Measurements from ENCODE around the gene CDK3. TPM values are rescaled to one million over a fixed set of nuclear protein-coding genes. Genes with fewer than 3 reads are reported as not detected.
A peak's percentile ranks its signal among the peaks of the same experiment; 100 is the strongest.
"Not testable (repeated sequence)": the region's sequence is repeated elsewhere in the genome, so short reads cannot be mapped to it uniquely, and the experiment has no call there.

Gene CDK3
- total RNA-seq, 5 donors from 2014 or later (not counting 1 experiment from before 2014, with no cell fraction given): 7.5 to 12.1 (median 9.0) TPM

DNA sequence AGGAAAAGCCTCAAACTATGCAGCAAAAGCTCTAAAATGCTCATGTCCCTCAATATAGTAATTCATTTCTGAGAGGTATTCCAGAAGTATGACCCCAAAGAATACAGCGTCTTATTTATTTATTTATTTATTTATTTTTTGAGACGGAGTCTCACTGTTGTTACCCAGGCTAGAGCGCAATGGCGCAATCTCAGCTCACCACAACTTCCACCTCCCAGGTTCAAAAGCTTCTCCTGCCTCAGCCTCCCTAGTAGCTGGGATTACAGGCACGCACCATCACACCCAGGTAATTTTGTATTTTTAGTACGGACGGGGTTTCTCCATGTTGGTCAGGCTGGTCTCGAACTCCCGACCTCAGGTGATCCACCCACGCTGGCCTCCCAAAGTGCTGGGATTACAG is 31.6 kb upstream of the CDK3 start:
- H3K27me3 ChIP-seq (replicated peaks in 1 of 2; ENCODE audit: control insufficient read depth in 2 of 2, extremely low read depth in 1 of 2, insufficient read depth in 2 of 2, low read length in 1 of 2); H3K4me3 Mint-ChIP-seq; H3K4me1 ChIP-seq (ENCODE audit: control insufficient read depth in 1 of 2, extremely low read depth in 1 of 2, insufficient read depth in 2 of 2, low read length in 2 of 2); H3K27me3 Mint-ChIP-seq; ATAC-seq (replicated peaks in 1 of 4); H3K9me3 ChIP-seq; DNase-seq; H3K27ac Mint-ChIP-seq; H3K27ac ChIP-seq (ENCODE audit: low read length); H3K9me3 Mint-ChIP-seq; H3K4me3 ChIP-seq (ENCODE audit: control insufficient read depth in 1 of 2, extremely low read depth in 1 of 2, low read length in 1 of 2): not testable (repeated sequence)
- Mint-ChIP-seq H3K4me1 (peaks cover 18 to 23% (median 18%) of the 10 kb centered on the region in 3 donors), H3K36me3 (peaks cover 18% of the 10 kb centered on the region)
- CTCF ChIA-PET: interaction anchor here in 1 of 2 donors (0.7 kb wide), 1 partner anchor 38 kb away, joined by 3 read pairs; no protein-coding TSS in a partner anchor
- peaks cover 0 to 16% of the 10 kb centered on the region in 2 donors for H3K36me3 ChIP-seq (ENCODE audit: control insufficient read depth in 2 of 2, extremely low read depth in 1 of 2, insufficient read depth in 1 of 2, low read length in 1 of 2)
- 100% methylated on average over 1 of the region's 10 CpGs for WGBS (ENCODE audit: insufficient coverage)
- POLR2A ChIA-PET: interaction anchor here in 1 of 2 donors (0.7 kb wide), 1 partner anchor 1258 kb away, joined by 4 read pairs; no protein-coding TSS in a partner anchor

GRCh38 chr17:75970011-75970523 is 30.6 kb upstream of the CDK3 start:
- Histone ChIP-seq H3K27ac (ENCODE audit: low read length) (no peak overlapping the region), H3K27me3 (replicated peaks in 1 of 2; ENCODE audit: control insufficient read depth in 2 of 2, extremely low read depth in 1 of 2, insufficient read depth in 2 of 2, low read length in 1 of 2) (no peaks in the 10 kb centered on the region), H3K36me3 (ENCODE audit: control insufficient read depth in 2 of 2, extremely low read depth in 1 of 2, insufficient read depth in 1 of 2, low read length in 1 of 2) (peaks cover 0 to 16% of the 10 kb centered on the region in 2 donors), H3K4me3 (ENCODE audit: control insufficient read depth in 1 of 2, extremely low read depth in 1 of 2, low read length in 1 of 2) (no peak overlapping the region), H3K4me1 (ENCODE audit: control insufficient read depth in 1 of 2, extremely low read depth in 1 of 2, insufficient read depth in 2 of 2, low read length in 2 of 2) (no peaks in the 10 kb centered on the region), H3K9me3 (no peaks in the 10 kb centered on the region)
- Mint-ChIP-seq H3K36me3 (peaks cover 15% of the 10 kb centered on the region), H3K27me3 (no peaks in the 10 kb centered on the region), H3K4me1 (peaks cover 18 to 23% (median 23%) of the 10 kb centered on the region in 3 donors), H3K27ac (no peak overlapping the region), H3K4me3 (no peak overlapping the region), H3K9me3 (no peaks in the 10 kb centered on the region)
- WGBS (ENCODE audit: insufficient coverage): 83% methylated on average over 3 of the region's 4 CpGs
- ChIA-PET POLR2A (interaction anchor here in 1 of 2 donors (0.7 kb wide), 1 partner anchor 18 kb away, joined by 5 read pairs; no protein-coding TSS in a partner anchor), CTCF (no interaction called here)
- ATAC-seq (replicated peaks in 1 of 4) (no peak), DNase-seq (no peak)

GRCh38 chr17:75970626-75971025 is 30.0 kb upstream of the CDK3 start:
- ATAC-seq (replicated peaks in 1 of 4): no peak
- 100% methylated on average over 4 of the region's 7 CpGs for WGBS (ENCODE audit: insufficient coverage)
- no peak for DNase-seq
- CTCF ChIA-PET: no interaction called here
- H3K27ac ChIP-seq (ENCODE audit: low read length): no peak overlapping the region
- H3K4me1 Mint-ChIP-seq: peaks cover 22 to 26% (median 25%) of the 10 kb centered on the region in 3 donors
- H3K27me3 Mint-ChIP-seq: no peaks in the 10 kb centered on the region
- no peaks in the 10 kb centered on the region for H3K9me3 ChIP-seq
- peaks cover 15% of the 10 kb centered on the region for H3K36me3 Mint-ChIP-seq
- peaks cover 0 to 16% of the 10 kb centered on the region in 2 donors for H3K36me3 ChIP-seq (ENCODE audit: control insufficient read depth in 2 of 2, extremely low read depth in 1 of 2, insufficient read depth in 1 of 2, low read length in 1 of 2)
- no peaks in the 10 kb centered on the region for H3K9me3 Mint-ChIP-seq
- POLR2A ChIA-PET: no interaction called here
- H3K27ac Mint-ChIP-seq: no peak overlapping the region
- no peaks in the 10 kb centered on the region for H3K4me1 ChIP-seq (ENCODE audit: control insufficient read depth in 1 of 2, extremely low read depth in 1 of 2, insufficient read depth in 2 of 2, low read length in 2 of 2)
- H3K4me3 ChIP-seq (ENCODE audit: control insufficient read depth in 1 of 2, extremely low read depth in 1 of 2, low read length in 1 of 2): no peak overlapping the region
- no peaks in the 10 kb centered on the region for H3K27me3 ChIP-seq (replicated peaks in 1 of 2; ENCODE audit: control insufficient read depth in 2 of 2, extremely low read depth in 1 of 2, insufficient read depth in 2 of 2, low read length in 1 of 2)
- H3K4me3 Mint-ChIP-seq: no peak overlapping the region

GRCh38 chr17:75975187-75975586 is 25.5 kb upstream of the CDK3 start:
- POLR2A ChIA-PET; H3K27me3 ChIP-seq (replicated peaks in 1 of 2; ENCODE audit: control insufficient read depth in 2 of 2, extremely low read depth in 1 of 2, insufficient read depth in 2 of 2, low read length in 1 of 2); H3K4me3 Mint-ChIP-seq; H3K27me3 Mint-ChIP-seq; H3K27ac Mint-ChIP-seq; H3K27ac ChIP-seq (ENCODE audit: low read length); ATAC-seq (replicated peaks in 1 of 4); H3K9me3 Mint-ChIP-seq; H3K4me3 ChIP-seq (ENCODE audit: control insufficient read depth in 1 of 2, extremely low read depth in 1 of 2, low read length in 1 of 2); H3K36me3 Mint-ChIP-seq; DNase-seq; H3K9me3 ChIP-seq: not testable (repeated sequence)
- Histone ChIP-seq H3K4me1 (ENCODE audit: control insufficient read depth in 1 of 2, extremely low read depth in 1 of 2, insufficient read depth in 2 of 2, low read length in 2 of 2) (peaks cover 5 to 12% of the 10 kb centered on the region in 2 experiments), H3K36me3 (ENCODE audit: control insufficient read depth in 2 of 2, extremely low read depth in 1 of 2, insufficient read depth in 1 of 2, low read length in 1 of 2) (peaks cover 0 to 10% of the 10 kb centered on the region in 2 donors)
- 100% methylated on average over 1 of the region's 6 CpGs for WGBS (ENCODE audit: insufficient coverage)
- CTCF ChIA-PET: interaction anchor here in 1 of 2 donors (0.7 kb wide), 1 partner anchor 289 kb away, joined by 3 read pairs; no protein-coding TSS in a partner anchor
- H3K4me1 Mint-ChIP-seq: peaks cover 45 to 54% (median 49%) of the 10 kb centered on the region in 3 donors

- peaks cover 5 to 17% of the 10 kb centered on the region in 2 experiments for H3K4me1 ChIP-seq (ENCODE audit: control insufficient read depth in 1 of 2, extremely low read depth in 1 of 2, insufficient read depth in 2 of 2, low read length in 2 of 2)
- ATAC-seq (replicated peaks in 1 of 4): no peak
- Mint-ChIP-seq H3K36me3 (peaks cover 9% of the 10 kb centered on the region), H3K27ac (peak overlapping the region in 1 of 2 donors; percentile 20), H3K9me3 (no peaks in the 10 kb centered on the region), H3K27me3 (no peaks in the 10 kb centered on the region), H3K4me3 (no peak overlapping the region), H3K4me1 (peaks cover 48 to 56% (median 51%) of the 10 kb centered on the region in 3 donors)
- DNase-seq: no peak
- WGBS (ENCODE audit: insufficient coverage): no CpG with 5 or more reads among the region's 5 CpGs
- no peaks in the 10 kb centered on the region for H3K9me3 ChIP-seq
- H3K4me3 ChIP-seq (ENCODE audit: control insufficient read depth in 1 of 2, extremely low read depth in 1 of 2, low read length in 1 of 2): no peak overlapping the region
- H3K27ac ChIP-seq (ENCODE audit: low read length): no peak overlapping the region
- peaks cover 0 to 7% of the 10 kb centered on the region in 2 donors for H3K36me3 ChIP-seq (ENCODE audit: control insufficient read depth in 2 of 2, extremely low read depth in 1 of 2, insufficient read depth in 1 of 2, low read length in 1 of 2)
- no peaks in the 10 kb centered on the region for H3K27me3 ChIP-seq (replicated peaks in 1 of 2; ENCODE audit: control insufficient read depth in 2 of 2, extremely low read depth in 1 of 2, insufficient read depth in 2 of 2, low read length in 1 of 2)
- ChIA-PET POLR2A (no interaction called here), CTCF (interaction anchor here in 1 of 2 donors (0.7 kb wide), 1 partner anchor 289 kb away, joined by 3 read pairs; no protein-coding TSS in a partner anchor)
Measured at GRCh38 chr17:75975757-75976174, 24.9 kb upstream of the CDK3 start.

DNA sequence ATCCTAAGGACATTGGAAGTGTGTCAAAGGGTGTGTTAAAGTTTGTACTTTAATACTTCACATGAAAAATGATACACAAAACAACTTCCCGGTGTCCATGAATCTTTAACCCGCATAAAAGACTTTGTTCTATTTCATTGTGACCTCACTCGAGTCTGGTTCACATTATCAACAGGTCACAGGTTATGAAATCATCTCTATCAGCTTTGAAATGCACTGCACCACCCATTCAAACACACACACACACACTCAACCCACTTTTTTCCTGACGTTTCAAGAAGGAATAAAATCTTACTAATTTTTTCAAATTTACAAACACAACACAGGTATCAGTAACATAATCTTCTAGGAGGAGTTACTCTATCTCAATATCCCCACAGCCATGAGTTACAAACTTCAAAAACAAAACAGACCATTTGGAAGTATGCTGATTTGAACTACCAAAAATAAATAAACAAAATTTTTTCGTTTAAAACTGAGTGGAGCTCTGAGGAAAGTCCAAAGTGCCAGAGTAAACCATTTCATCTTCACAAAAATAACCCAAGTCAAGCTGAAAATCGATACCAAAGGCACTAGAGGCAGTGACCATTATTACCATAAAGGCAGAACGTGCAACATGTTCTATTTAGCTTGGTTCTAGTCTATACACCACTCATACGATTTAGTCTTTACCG is 24.3 kb upstream of the CDK3 start:
- Histone ChIP-seq H3K4me1 (ENCODE audit: control insufficient read depth in 1 of 2, extremely low read depth in 1 of 2, insufficient read depth in 2 of 2, low read length in 2 of 2) (peaks cover 5 to 18% of the 10 kb centered on the region in 2 experiments), H3K9me3 (no peaks in the 10 kb centered on the region), H3K27me3 (replicated peaks in 1 of 2; ENCODE audit: control insufficient read depth in 2 of 2, extremely low read depth in 1 of 2, insufficient read depth in 2 of 2, low read length in 1 of 2) (no peaks in the 10 kb centered on the region), H3K27ac (ENCODE audit: low read length) (no peak overlapping the region), H3K4me3 (ENCODE audit: control insufficient read depth in 1 of 2, extremely low read depth in 1 of 2, low read length in 1 of 2) (no peak overlapping the region), H3K36me3 (ENCODE audit: control insufficient read depth in 2 of 2, extremely low read depth in 1 of 2, insufficient read depth in 1 of 2, low read length in 1 of 2) (peaks cover 0 to 7% of the 10 kb centered on the region in 2 donors)
- Mint-ChIP-seq H3K36me3 (peaks cover 9% of the 10 kb centered on the region), H3K9me3 (no peaks in the 10 kb centered on the region), H3K27ac (peak overlapping the region in 1 of 2 donors; percentile 20), H3K27me3 (no peaks in the 10 kb centered on the region), H3K4me3 (peak overlapping the region in 2 of 3 donors; percentile 5 to 25), H3K4me1 (peaks cover 53 to 57% (median 54%) of the 10 kb centered on the region in 3 donors)
- DNase-seq (no peak), ATAC-seq (replicated peaks in 1 of 4) (no peak)
- ChIA-PET POLR2A (no interaction called here), CTCF (no interaction called here)
- WGBS (ENCODE audit: insufficient coverage): 79% methylated on average over 7 of the region's 9 CpGs
